ENCODE data around the gene GEMIN8.

GEMIN8 gene

GRCh38 chrX:14029425-14030173, at the start of gene GEMIN8:
Gene GEMIN8, minus strand, starts transcription at chrX:14029892. Its CDS starts 8,414 bp downstream, at chrX:14021478.
- peak; percentile 63 for DNase-seq

DNA sequence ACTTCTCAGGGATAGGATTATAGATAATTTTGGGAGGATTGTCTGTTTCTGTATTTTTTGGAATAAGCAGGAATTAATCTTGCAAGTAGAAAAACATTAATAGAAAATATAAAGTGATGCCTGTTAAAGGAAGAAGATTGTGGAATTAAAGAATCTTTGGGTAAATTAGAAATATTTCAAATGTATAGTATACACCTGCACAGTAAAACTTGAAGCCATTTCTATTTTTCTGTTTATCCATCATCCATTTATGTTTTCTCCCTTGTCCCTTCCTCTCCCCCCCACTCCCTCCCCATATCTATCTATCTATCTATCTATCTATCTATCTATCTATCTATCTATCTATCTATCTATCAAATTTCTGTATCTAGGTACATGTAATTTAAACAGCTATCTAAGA, 46.9 kb upstream of the GEMIN8 start:
- no peak for DNase-seq

GRCh38 chrX:14073556-14073955, 43.9 kb upstream of the GEMIN8 start:
- DNase-seq, result no peak

DNA sequence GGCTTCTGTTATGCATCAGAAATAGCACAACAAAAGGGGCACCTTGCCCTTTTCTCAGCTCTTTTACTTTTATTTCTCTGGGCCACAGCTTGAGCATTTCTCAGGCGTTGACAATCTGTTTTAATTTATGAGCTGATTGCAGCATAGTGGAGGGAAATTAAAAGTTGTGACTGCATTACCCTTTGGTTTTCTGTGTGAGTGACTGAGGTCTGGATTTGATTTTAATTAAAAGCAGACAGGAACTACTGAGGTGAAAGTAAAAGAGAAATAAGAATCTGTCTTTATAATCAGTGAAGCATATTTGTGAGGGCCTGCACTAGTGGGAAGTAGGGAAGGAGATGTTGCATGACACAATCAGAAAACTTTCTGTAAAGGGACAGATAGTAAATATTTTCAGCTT, 43.4 kb upstream of the GEMIN8 start:
- DNase-seq, result no peak

GRCh38 chrX:14065800-14066199, 36.1 kb upstream of the GEMIN8 start:
- DNase-seq, result no peak

DNA sequence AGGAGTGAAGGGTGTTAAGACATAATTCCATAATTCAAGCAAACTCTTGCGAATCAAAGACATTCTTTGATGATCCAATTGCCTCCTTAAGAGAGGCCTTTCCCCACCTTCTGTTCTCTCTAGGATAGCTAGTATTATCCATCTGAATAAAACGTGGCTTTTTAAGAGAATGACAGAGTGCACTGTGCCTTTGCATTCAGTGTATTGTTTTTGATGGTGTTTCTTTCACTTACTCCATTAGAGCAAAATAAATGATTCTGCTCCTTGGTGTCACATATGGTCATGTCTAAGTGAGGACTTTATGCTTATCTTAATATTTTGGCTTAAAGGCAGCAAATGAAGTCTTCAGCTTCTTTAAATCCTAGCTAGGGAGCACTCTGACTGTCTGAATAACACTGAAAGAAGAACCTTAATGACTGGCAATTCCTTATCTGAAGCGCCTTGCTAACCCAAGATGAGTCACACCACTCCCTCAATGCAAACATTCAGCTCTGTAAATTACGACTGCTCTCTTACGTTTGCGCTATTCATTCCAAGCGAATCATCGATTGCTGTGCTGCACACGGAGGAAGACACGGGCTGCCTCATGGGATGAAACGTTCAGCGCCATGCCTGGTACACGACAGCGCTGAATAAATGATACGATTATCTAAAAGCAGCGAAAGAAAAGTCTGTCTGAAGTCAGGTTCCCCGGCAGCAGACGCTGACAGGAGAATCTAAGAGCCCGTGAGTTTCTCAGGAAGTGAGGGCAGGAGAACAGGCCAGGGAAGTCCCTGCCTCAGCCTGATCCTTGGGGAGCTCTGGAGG, 35.1 kb upstream of the GEMIN8 start:
- no peak for DNase-seq

DNA sequence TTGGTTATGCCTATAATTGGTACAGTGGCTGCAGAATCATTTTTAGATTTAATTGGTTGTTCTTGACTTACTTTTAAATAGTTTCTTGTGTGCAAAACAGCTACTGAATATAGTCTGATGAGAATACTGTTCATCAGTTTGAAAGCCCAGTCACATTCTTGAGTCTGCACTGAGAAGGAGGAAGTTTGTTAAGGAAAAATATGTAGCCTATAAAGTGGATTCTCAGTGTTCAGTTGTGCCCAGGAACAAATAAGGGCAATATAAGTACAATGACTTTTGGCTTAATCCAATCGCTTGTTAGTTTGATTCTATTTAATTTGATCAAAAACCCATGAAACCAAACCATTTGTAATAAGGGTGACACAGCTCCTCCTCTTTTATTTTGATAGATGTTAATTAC, 32.8 kb upstream of the GEMIN8 start:
- DNase-seq, result no peak

DNA sequence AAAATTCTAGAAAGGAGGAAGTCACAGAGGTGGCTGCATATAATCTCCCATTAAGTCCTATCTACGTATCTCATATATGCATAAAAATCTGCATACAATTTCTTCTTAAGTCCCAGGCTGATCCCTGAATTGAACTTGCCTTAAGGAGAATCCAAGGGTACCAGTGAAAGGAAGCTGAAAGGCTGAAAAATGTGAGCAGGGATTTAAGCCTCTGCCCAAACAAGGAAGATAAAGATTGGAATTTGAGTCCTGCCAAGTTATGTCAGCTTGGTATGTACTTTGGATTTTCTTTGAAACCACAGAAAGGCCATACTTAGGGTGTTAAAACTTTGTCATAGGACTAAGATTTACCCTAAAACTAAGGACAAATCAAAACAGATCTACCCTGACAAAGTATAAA, 26.5 kb upstream of the GEMIN8 start:
- DNase-seq, result no peak

DNA sequence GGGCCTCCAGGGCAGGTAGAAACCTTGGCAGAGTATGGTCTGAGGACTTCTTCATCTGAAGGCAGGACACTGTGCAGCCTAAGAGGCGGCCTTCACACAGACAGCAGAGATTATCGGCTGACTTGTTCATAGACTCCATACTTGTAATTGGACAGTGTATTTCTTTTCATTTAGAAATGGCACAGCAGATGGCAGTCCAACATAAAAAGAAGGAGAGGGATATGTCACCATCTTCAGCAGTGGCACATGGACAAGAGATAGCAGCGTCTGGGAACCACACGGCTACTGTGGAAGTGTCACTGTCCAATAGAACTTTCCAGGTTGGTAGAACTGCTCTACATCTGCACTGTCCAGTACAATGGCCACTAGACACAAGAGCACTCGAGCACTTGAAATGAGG, 21.7 kb upstream of the GEMIN8 start:
- DNase-seq, result no peak

DNA sequence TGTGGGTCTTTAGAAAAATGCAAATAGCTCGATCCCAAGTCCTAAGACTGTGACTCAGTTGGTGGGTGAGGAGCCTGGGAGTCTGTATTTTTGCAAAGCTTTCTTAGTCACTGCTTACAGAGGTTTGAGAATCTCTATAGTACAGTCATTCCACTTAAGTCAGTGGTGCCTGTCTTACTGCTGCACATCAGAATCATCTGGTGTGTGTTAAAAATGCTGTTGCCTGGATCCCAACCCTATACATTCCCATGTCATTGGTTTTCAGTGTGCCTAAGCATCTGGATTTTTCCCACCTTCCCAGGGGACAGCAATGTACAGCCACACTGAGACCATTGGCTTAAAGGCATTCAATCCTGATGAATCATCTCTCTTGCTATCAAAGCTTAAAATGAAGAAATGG, 21.0 kb upstream of the GEMIN8 start:
- no peak for DNase-seq

GRCh38 chrX:14043209-14043608, 13.5 kb upstream of the GEMIN8 start:
- DNase-seq, result no peak

- DNase-seq, result peak; percentile 1
Observed at GRCh38 chrX:14039344-14039743, 9.7 kb upstream of the GEMIN8 start.

DNA sequence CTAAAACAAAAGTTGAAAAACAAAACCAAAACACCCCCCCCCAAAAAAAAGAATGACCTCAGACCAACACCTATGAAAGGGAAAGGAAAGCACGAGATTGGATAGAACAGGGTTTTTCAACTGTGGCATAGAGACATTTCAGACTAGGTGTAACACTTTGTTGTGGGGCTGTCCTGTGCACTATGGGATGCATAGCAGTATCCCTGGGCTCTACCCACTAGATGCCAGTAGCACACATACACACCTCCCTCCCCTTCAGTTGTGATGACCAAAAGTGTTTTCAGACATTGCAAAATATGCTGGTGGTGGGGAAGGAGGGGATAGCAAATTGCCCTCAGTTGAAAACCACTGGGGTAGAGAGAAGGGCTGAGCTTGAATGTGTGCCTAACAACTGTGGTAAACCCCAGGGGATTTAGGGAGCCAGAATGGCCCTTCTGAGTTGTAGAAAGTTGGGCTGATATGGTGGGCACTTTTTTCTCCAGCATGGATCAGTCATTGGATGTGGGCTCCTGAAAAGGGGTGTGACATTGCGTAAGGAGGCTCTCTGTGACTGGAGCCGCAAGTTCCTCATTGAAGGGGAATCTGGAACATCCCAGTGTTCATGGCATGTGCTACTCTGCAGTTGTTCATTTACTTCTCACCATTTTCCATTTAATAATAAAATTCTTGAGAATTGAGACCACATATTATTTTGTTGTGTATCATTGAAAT, 8.8 kb upstream of the GEMIN8 start:
- DNase-seq, result no peak

DNA sequence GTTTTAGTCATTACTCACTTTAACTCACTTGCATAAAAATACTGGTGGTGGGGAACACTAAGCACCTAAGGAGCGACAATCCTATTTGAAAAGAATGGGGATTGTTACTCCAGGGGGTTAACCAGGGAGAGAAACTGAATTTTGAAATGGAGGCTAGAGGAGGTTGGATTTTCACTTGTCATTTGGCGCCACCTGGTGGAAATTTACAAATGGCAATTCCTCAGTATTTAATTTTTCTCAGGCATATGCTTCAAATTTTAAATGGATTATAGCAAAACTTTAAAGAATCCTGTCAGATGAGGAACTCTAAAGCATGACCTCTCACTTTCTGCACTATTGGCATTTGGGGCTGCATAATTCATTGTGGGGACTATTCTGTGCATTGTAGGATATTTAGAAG, 2.7 kb upstream of the GEMIN8 start:
- peak; percentile 17 for DNase-seq

DNA sequence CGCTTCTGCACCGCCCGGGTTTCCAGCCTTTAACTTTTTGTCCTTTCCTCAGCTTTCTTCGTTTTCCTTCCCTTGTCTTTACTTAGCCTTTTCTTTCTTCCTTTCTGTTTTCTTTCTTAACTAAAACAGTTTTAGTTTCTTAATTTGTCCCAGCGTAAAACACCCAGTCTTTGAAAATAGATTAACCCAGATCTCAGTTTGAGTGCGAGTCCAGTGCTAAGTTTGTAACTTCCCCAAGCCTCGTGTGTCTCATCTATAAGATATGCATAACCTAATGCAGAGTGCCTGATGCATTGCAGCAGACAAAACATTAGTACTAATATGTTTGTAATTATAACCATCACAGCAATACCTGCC, 460 bp upstream of the GEMIN8 start:
- peak; percentile 15 for DNase-seq

GRCh38 chrX:14029039-14029424, 660 bp downstream of the GEMIN8 start:
- peak; percentile 6 for DNase-seq

GRCh38 chrX:14028473-14028872, 1.2 kb downstream of the GEMIN8 start:
- no peak for DNase-seq

DNA sequence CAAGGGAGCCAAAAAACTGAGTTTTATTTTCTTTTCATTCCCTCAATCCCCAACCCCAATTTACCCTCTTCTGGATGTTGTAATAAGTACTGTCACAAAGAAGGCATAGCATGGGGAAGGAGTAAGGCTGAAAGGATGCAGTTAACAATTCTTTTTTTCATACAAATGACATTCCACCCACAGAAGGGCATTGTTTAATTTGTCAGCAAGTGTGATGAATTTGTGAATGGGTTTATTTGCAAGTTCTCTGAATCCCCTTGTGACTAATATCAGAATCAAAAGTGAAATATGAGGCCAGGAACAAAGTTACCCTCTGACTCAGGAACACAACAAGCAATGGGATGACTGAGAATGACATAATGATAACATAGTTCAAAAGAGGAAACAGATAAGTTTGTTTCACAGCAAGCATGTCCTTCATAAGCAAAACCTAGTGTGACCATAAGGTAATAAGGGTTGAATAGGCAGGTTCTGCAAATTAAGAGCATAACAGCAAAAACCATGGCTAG, 2.1 kb downstream of the GEMIN8 start:
- DNase-seq, result peak; percentile 1

DNA sequence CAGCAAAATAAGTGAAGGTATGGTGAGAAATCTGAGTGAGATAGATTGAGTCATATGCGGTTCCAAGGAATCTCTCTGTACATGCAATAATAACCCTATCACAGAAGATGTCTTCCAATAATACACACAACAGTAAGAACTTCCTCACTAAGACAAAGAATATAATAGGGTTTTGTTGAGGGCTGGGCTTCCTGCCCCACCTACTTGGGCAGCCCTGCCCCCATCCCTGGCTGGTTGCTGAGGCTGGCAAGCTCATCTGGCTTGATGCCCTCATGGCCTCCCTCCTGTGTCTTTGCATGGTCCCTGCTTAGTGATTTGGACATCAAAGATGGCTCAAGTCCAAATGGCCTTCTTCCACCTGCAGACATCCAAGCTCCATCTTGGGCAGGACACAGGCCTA, 2.7 kb downstream of the GEMIN8 start:
- peak; percentile 3 for DNase-seq

DNA sequence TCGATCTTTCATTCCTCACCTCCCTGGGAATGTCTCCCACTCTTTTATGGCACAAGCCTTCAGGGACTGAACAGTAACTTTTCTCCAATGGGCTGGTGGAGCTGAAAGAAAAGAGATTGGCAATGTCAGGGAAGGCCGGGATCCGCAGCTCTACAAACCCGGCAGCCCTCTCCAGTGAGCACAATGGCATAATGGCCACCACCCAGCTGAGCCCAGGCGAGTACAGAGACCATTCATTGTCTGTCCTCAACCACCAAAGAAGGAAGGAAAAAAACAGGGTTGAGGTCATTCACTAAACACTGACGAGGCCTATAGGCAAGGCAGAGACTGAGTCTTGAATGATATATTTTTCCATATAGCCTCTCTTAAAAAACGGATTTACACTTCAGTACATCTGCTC, 3.6 kb downstream of the GEMIN8 start:
- DNase-seq, result no peak

GRCh38 chrX:14022019-14022418, 7.7 kb downstream of the GEMIN8 start:
- no peak for DNase-seq

GRCh38 chrX:14017399-14017798, 12.3 kb downstream of the GEMIN8 start:
- DNase-seq, result no peak

DNA sequence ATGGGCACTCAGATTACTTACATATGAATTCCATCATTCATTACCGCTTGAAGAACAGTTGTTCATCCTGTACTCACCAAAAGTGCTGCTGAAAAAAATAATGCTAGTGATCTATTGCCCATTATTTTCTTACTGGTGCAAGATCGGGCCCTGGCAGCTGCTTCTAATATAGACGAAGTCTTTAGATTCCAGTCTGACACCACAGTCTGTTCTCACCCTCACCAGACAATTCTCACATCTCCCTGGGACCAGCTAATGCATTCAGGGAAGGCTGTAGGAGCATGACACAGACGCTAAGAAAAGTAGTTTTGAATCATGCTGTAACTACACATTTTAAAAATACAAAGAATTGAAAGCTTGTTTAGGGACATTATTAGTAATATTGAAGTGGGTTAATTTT, 13.8 kb downstream of the GEMIN8 start:
- no peak for DNase-seq

DNA sequence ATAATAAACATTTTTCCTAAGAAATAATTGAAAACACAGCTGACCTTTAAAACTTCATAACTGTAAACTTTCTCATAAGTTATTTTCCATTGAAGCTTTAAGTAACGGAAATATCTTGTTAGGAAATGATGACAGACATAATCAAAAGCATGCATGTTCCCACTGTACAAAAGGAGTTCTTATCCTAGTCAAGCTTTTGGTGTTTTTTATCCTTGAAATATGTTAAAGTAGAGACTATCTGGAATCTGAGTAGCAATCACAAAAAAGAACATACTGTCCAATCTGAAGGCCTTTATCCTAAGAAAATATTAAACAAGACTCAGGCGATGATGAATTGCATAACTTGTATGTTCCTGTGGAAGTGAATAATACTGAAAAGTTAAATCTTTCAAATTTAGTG, 14.4 kb downstream of the GEMIN8 start:
- DNase-seq, result no peak

Data from DMS79 treated with DMSO at 0.1 percent for 48 hours (cell line).